Hepatocyte (in vitro differentiated cells): ENCODE data around the gene GRM6. TPM values are rescaled to one million over a fixed set of nuclear protein-coding genes. Genes with fewer than 3 reads are reported as not detected.

ENCODE experiments used
- DNase-seq: peaks from one replicate; pipeline ENCODE4 v3.0.0-alpha.2; 2016; ENCODE audit warnings: low spot score
- H2AFZ ChIP-seq: fragments of 200-600 bp; sonication (generic); 2 replicates; pipeline ENCODE4 v1.6.0; 2016; ENCODE audit warnings: antibody characterized with exemption, mild to moderate bottlenecking
- H3K27ac ChIP-seq: fragments of 200-600 bp; sonication (generic); 2 replicates; pipeline ENCODE4 v1.5.1; 2016; ENCODE audit warnings: mild to moderate bottlenecking
- H3K27me3 ChIP-seq: fragments of 200-600 bp; sonication (generic); 2 replicates; pipeline ENCODE4 v1.6.1; 2016
- H3K36me3 ChIP-seq: fragments of 200-600 bp; sonication (generic); replicated peaks from 2 replicates; pipeline ENCODE4 v1.5.1; 2016; ENCODE audit warnings: low read depth; ENCODE audit not compliant: insufficient read depth
- H3K4me1 ChIP-seq: fragments of 200-600 bp; sonication (generic); 2 replicates; pipeline ENCODE4 v1.5.1; 2016; ENCODE audit warnings: mild to moderate bottlenecking, moderate library complexity; ENCODE audit not compliant: insufficient read depth
- H3K4me2 ChIP-seq: fragments of 200-600 bp; sonication (generic); 2 replicates; pipeline ENCODE4 v1.6.0; 2016
- H3K4me3 ChIP-seq: fragments of 200-600 bp; sonication (generic); 2 replicates; pipeline ENCODE4 v1.5.1; 2016; ENCODE audit warnings: mild to moderate bottlenecking
- H3K79me2 ChIP-seq: fragments of 200-600 bp; sonication (generic); 2 replicates; pipeline ENCODE4 v1.6.0; 2017; ENCODE audit warnings: mild to moderate bottlenecking
- H3K9me2 ChIP-seq: fragments of 200-600 bp; sonication (generic); replicated peaks from 2 replicates; pipeline ENCODE4 v1.6.0; 2017; ENCODE audit warnings: mild to moderate bottlenecking; ENCODE audit not compliant: insufficient read depth
- H3K9me3 ChIP-seq: fragments of 200-600 bp; sonication (generic); 2 replicates; pipeline ENCODE4 v1.5.1; 2016; ENCODE audit warnings: low read depth, mild to moderate bottlenecking
- H4K20me1 ChIP-seq: fragments of 200-600 bp; sonication (generic); 2 replicates; pipeline ENCODE4 v1.6.0; 2016; ENCODE audit warnings: mild to moderate bottlenecking; ENCODE audit not compliant: insufficient read depth, poor library complexity, severe bottlenecking
- EZH2 ChIP-seq: fragments of 200-600 bp; sonication (generic); IDR thresholded peaks from 2 replicates; pipeline ENCODE4 v1.6.1; 2016; ENCODE audit warnings: antibody characterized with exemption, mild to moderate bottlenecking, borderline replicate concordance
- EZH2phosphoT487 ChIP-seq: fragments of 200-600 bp; sonication (generic); IDR thresholded peaks from one replicate; pipeline ENCODE4 v1.6.1; 2018; ENCODE audit warnings: antibody characterized with exemption, mild to moderate bottlenecking, low read depth, moderate library complexity; ENCODE audit not compliant: unreplicated experiment, severe bottlenecking
- WGBS: methylation state at CpG from one replicate; pipeline ENCODE4 v1.1.6; 2016; ENCODE audit warnings: low lambda C conversion rate; ENCODE audit errors: missing lambda C conversion rate; 5-methylcytosine and 5-hydroxymethylcytosine counted together
- polyA plus RNA-seq: library from polyadenylated mRNA; unstranded; fragments of >200 nt; fragmentation: Nextera tagmentation; extraction: Ambion mirVana; gene quantifications from 2 replicates; pipeline ENCODE4 v1.2.1, GENCODE V29; 2016
- total RNA-seq: library from RNA; depleted of rRNA; stranded (reverse); fragments of >200 nt; gene quantifications from 2 replicates; pipeline ENCODE4 v1.2.3, GENCODE V29; 2014
- TF ChIP-seq, protein P1 (sequence below): fragments of 200-600 bp; sonication (generic); IDR thresholded peaks from 2 replicates; pipeline ENCODE4 v1.5.1; 2016; ENCODE audit warnings: antibody characterized with exemption, mild to moderate bottlenecking; ENCODE audit not compliant: poor library complexity

Gene GRM6
- total and polyA plus RNA-seq, 2 experiments from 2014 or later: not detected

DNA sequence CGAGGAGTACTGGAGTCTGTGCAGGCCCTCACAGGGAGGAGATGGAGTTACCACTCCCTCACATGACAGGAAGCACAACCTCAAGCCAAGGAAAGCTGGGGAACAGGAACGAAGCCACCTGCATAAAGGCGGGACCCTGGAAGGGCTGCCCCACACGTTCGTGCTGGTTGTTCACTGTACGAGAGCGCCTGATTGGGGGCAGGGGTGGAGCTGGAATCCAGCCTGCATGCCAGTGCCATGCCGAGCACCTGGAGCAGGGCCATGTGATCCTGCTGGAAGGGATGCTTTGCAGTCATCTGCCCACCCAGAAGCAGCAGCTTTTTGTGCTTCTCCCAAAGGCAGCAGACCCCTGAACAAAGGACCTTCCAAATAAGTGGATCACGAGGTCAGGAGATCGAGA lies 11.4 kb downstream of the GRM6 start:
- no peaks in the 10 kb centered on the region for H3K9me3 ChIP-seq

GRCh38 chr5:178982941-178983340 lies 12.2 kb downstream of the GRM6 start:
- Histone ChIP-seq H3K27ac (no peak overlapping the region), H3K4me2 (no peak overlapping the region), H4K20me1 (no peaks in the 10 kb centered on the region), H3K4me1 (no peaks in the 10 kb centered on the region), H3K79me2 (no peaks in the 10 kb centered on the region), H3K4me3 (no peak overlapping the region), H2AFZ (no peak overlapping the region), H3K36me3 (no peaks in the 10 kb centered on the region), H3K27me3 (no peaks in the 10 kb centered on the region), H3K9me2 (no peaks in the 10 kb centered on the region), H3K9me3 (no peaks in the 10 kb centered on the region)
- TF ChIP-seq, protein P1, sequence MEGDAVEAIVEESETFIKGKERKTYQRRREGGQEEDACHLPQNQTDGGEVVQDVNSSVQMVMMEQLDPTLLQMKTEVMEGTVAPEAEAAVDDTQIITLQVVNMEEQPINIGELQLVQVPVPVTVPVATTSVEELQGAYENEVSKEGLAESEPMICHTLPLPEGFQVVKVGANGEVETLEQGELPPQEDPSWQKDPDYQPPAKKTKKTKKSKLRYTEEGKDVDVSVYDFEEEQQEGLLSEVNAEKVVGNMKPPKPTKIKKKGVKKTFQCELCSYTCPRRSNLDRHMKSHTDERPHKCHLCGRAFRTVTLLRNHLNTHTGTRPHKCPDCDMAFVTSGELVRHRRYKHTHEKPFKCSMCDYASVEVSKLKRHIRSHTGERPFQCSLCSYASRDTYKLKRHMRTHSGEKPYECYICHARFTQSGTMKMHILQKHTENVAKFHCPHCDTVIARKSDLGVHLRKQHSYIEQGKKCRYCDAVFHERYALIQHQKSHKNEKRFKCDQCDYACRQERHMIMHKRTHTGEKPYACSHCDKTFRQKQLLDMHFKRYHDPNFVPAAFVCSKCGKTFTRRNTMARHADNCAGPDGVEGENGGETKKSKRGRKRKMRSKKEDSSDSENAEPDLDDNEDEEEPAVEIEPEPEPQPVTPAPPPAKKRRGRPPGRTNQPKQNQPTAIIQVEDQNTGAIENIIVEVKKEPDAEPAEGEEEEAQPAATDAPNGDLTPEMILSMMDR: no peak
- TF ChIP-seq EZH2 (no peak), EZH2phosphoT487 (no peak)
- DNase-seq: no peak
- 89% methylated on average over 17 of the region's 17 CpGs for WGBS

More for the DNA sequence above, 11.4 kb downstream of the GRM6 start:
- Histone ChIP-seq H3K9me2 (no peaks in the 10 kb centered on the region), H4K20me1 (no peaks in the 10 kb centered on the region), H3K27me3 (no peaks in the 10 kb centered on the region), H3K79me2 (no peaks in the 10 kb centered on the region), H2AFZ (no peak overlapping the region), H3K4me2 (no peak overlapping the region), H3K4me1 (no peaks in the 10 kb centered on the region), H3K27ac (no peak overlapping the region), H3K4me3 (no peak overlapping the region), H3K36me3 (no peaks in the 10 kb centered on the region)
- no peak for TF ChIP-seq EZH2
- TF ChIP-seq, protein P1: no peak
- TF ChIP-seq EZH2phosphoT487: no peak
- no peak for DNase-seq
- WGBS: 79% methylated on average over 10 of the region's 10 CpGs

- no peaks in the 10 kb centered on the region for H3K27me3 ChIP-seq
- H3K4me2 ChIP-seq: no peak overlapping the region
- H4K20me1 ChIP-seq: no peaks in the 10 kb centered on the region
- H3K9me3 ChIP-seq: no peaks in the 10 kb centered on the region
- DNase-seq: no peak
- no peak for TF ChIP-seq EZH2
- no peak for TF ChIP-seq EZH2phosphoT487
- TF ChIP-seq, protein P1: no peak
- H3K9me2 ChIP-seq: no peaks in the 10 kb centered on the region
- no peak overlapping the region for H3K4me3 ChIP-seq
- no peak overlapping the region for H3K27ac ChIP-seq
- 87% methylated on average over 15 of the region's 15 CpGs for WGBS
- no peak overlapping the region for H2AFZ ChIP-seq
- H3K4me1 ChIP-seq: no peaks in the 10 kb centered on the region
- H3K79me2 ChIP-seq: no peaks in the 10 kb centered on the region
- H3K36me3 ChIP-seq: no peaks in the 10 kb centered on the region
Observed at GRCh38 chr5:178981381-178981780, 13.7 kb downstream of the GRM6 start.

DNA sequence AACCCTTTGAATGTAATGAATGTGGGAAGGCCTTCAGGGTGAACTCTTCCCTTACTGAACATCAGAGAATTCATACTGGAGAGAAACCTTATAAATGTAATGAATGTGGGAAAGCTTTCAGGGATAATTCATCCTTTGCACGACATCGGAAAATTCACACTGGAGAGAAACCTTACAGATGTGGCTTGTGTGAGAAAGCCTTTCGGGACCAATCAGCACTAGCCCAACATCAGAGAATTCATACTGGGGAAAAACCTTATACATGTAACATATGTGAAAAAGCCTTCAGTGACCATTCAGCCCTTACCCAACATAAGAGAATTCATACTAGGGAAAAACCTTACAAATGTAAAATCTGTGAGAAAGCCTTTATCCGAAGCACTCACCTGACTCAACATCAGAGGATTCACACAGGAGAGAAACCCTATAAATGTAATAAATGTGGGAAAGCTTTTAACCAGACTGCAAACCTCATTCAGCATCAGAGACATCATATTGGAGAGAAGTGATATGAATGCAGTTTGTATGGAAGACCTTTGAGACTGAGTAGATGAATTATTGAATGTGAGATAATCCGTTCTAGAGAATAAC lies 29.6 kb downstream of the GRM6 start:
- Histone ChIP-seq H3K36me3 (no peaks in the 10 kb centered on the region), H3K4me2 (no peak overlapping the region), H3K27ac (no peak overlapping the region), H3K79me2 (no peaks in the 10 kb centered on the region), H4K20me1 (no peaks in the 10 kb centered on the region), H3K9me2 (no peaks in the 10 kb centered on the region), H3K4me1 (no peaks in the 10 kb centered on the region), H2AFZ (no peak overlapping the region), H3K4me3 (no peak overlapping the region), H3K27me3 (no peaks in the 10 kb centered on the region), H3K9me3 (peaks cover 5% of the 10 kb centered on the region)
- TF ChIP-seq, protein P1: no peak
- TF ChIP-seq EZH2: no peak
- TF ChIP-seq EZH2phosphoT487: no peak
- DNase-seq: no peak
- 92% methylated on average over 5 of the region's 5 CpGs for WGBS
